SK-N-SH (cell line): ENCODE measurements around the gene TRPC4AP. TPM values are rescaled to one million over a fixed set of nuclear protein-coding genes. Genes with fewer than 3 reads are reported as not detected.

Experiments
- CTCF ChIA-PET: fragments of 300-600, 350-600 bp; formaldehyde crosslinking; extraction: SDS; loops from one replicate; lab custom pipeline; 2021; lab: Yijun Ruan, JAX
- POLR2A ChIA-PET: fragments of 350-600 bp; sonication (Branson Sonifier 250); formaldehyde crosslinking; extraction: SDS; loops from one replicate; lab custom pipeline; 2020; ENCODE audit warnings: antibody characterized with exemption, inconsistent platforms; lab: Yijun Ruan, JAX
- DNase-seq: peaks from one replicate; pipeline ENCODE4 v3.0.0; 2012
- H2AFZ ChIP-seq: fragments of 200-600 bp; sonication (generic); 2 replicates; pipeline ENCODE4 v1.8.1; 2016; ENCODE audit warnings: antibody characterized with exemption, mild to moderate bottlenecking, low read depth
- H3F3A ChIP-seq: fragments of 200-600 bp; sonication (generic); replicated peaks from 2 replicates; pipeline ENCODE3; 2016; ENCODE audit warnings: antibody characterized with exemption, mild to moderate bottlenecking; ENCODE audit not compliant: insufficient read depth
- H3K27ac ChIP-seq, 2 experiments: fragments of 200-500 bp in 1 of 2; fragments of 200-600 bp in 1 of 2; sonication (Bioruptor generic) in 1 of 2; sonication (generic), shearing (Covaris generic) in 1 of 2; 2 replicates each; pipeline versions ENCODE4 v1.5.1 to v1.6.1; 2014 to 2016; ENCODE audit warnings: low read depth in 2 of 2, inconsistent platforms in 1 of 2, low read length in 1 of 2, mild to moderate bottlenecking in 1 of 2, mixed read lengths in 1 of 2
- H3K27me3 ChIP-seq: fragments of 200-600 bp; sonication (generic), shearing (Covaris generic); 2 replicates; pipeline ENCODE4 v1.6.1; 2016; ENCODE audit warnings: mixed run types; ENCODE audit not compliant: insufficient read depth
- H3K36me3 ChIP-seq, 2 experiments: fragments of 200-500 bp in 1 of 2; fragments of 200-600 bp in 1 of 2; sonication (Bioruptor generic) in 1 of 2; sonication (generic) in 1 of 2; replicated peaks in 1 of 2; 2 replicates each; pipeline versions ENCODE3 to v1.5.1; 2014 to 2016; ENCODE audit warnings: low read length in 1 of 2, mild to moderate bottlenecking in 1 of 2; ENCODE audit not compliant: insufficient read depth in 2 of 2, control insufficient read depth in 1 of 2
- H3K4me1 ChIP-seq, 2 experiments: fragments of 200-500 bp in 1 of 2; fragments of 200-600 bp in 1 of 2; sonication (Bioruptor generic) in 1 of 2; sonication (generic), shearing (Covaris generic) in 1 of 2; 2 replicates each; pipeline versions ENCODE4 v1.5.1 to v1.6.1; 2014 to 2016; ENCODE audit warnings: low read depth in 1 of 2, low read length in 1 of 2, mixed run types in 1 of 2; ENCODE audit not compliant: insufficient read depth in 2 of 2, control insufficient read depth in 1 of 2
- H3K4me2 ChIP-seq: fragments of 200-600 bp; sonication (generic), shearing (Covaris generic); 2 replicates; pipeline ENCODE4 v1.6.1; 2017; ENCODE audit warnings: mixed run types
- H3K4me3 ChIP-seq, 2 experiments: fragments of 200-500 bp in 1 of 2; fragments of 200-600 bp in 1 of 2; sonication (Bioruptor generic) in 1 of 2; sonication (generic), shearing (Covaris generic) in 1 of 2; 2 replicates each; pipeline versions ENCODE4 v1.5.1 to v1.8.1; 2014 to 2016; ENCODE audit warnings: low read depth in 2 of 2, inconsistent platforms in 1 of 2, low read length in 1 of 2, mild to moderate bottlenecking in 1 of 2, mixed read lengths in 1 of 2, moderate library complexity in 1 of 2
- H3K79me2 ChIP-seq: fragments of 200-600 bp; sonication (generic); 2 replicates; pipeline ENCODE4 v1.8.1; 2017; ENCODE audit warnings: mild to moderate bottlenecking; ENCODE audit not compliant: insufficient read depth
- H3K9ac ChIP-seq: fragments of 200-600 bp; sonication (generic); 2 replicates; pipeline ENCODE4 v1.6.1; 2017; ENCODE audit warnings: mixed run types
- H3K9me2 ChIP-seq: fragments of 200-600 bp; sonication (generic); 2 replicates; pipeline ENCODE4 v1.6.1; 2017; ENCODE audit warnings: mixed run types
- H3K9me3 ChIP-seq: fragments of 200-600 bp; sonication (generic); 2 replicates; pipeline ENCODE4 v1.6.1; 2017; ENCODE audit warnings: mixed run types, mild to moderate bottlenecking, moderate library complexity
- H4K20me1 ChIP-seq: fragments of 200-600 bp; sonication (generic); 2 replicates; pipeline ENCODE4 v1.6.1; 2017; ENCODE audit warnings: mild to moderate bottlenecking, mixed run types; ENCODE audit not compliant: insufficient read depth
- ELF1 ChIP-seq: IDR thresholded peaks from 2 replicates; pipeline ENCODE4 v1.4.0; 2012
- EP300 ChIP-seq, 2 experiments: IDR thresholded peaks; 2 replicates each; pipeline versions ENCODE4 v1.4.0 to v1.6.1; 2012; ENCODE audit warnings: borderline replicate concordance in 1 of 2, low read depth in 1 of 2, low read length in 1 of 2
- FOXJ3 ChIP-seq: sonication (generic); formaldehyde crosslinking; IDR thresholded peaks from 2 replicates; pipeline ENCODE4 v1.5.1; 2020; ENCODE audit warnings: mild to moderate bottlenecking, missing genetic modification reagents
- FOXM1 ChIP-seq: IDR thresholded peaks from 2 replicates; pipeline ENCODE4 v1.4.0; 2012; ENCODE audit warnings: low read depth, mild to moderate bottlenecking
- GABPA ChIP-seq: IDR thresholded peaks from 2 replicates; pipeline ENCODE4 v1.4.0; 2012; ENCODE audit warnings: low read depth, mild to moderate bottlenecking
- MXI1 ChIP-seq: IDR thresholded peaks from 2 replicates; pipeline ENCODE4 v1.6.1; 2012; ENCODE audit warnings: mild to moderate bottlenecking, low read depth, low read length, improper control_type of control experiment
- NFIC ChIP-seq: IDR thresholded peaks from 2 replicates; pipeline ENCODE4 v1.4.0; 2012; ENCODE audit warnings: borderline replicate concordance
- NRF1 ChIP-seq: IDR thresholded peaks from 2 replicates; pipeline ENCODE4 v1.6.1; 2012; ENCODE audit warnings: low read depth, mild to moderate bottlenecking, low read length
- RAD21 ChIP-seq: IDR thresholded peaks from 2 replicates; pipeline ENCODE4 v1.6.1; 2012; ENCODE audit warnings: mild to moderate bottlenecking, low read length
- RCOR1 ChIP-seq: fragments of 150-350 bp; IDR thresholded peaks from 2 replicates; pipeline ENCODE4 v1.6.1; 2017; ENCODE audit warnings: antibody characterized with exemption, low read length
- RXRA ChIP-seq: IDR thresholded peaks from 2 replicates; pipeline ENCODE4 v1.4.0; 2012; ENCODE audit warnings: low read depth, mild to moderate bottlenecking, borderline replicate concordance
- TEAD4 ChIP-seq: IDR thresholded peaks from 2 replicates; pipeline ENCODE4 v1.4.0; 2012; ENCODE audit warnings: mild to moderate bottlenecking, borderline replicate concordance; ENCODE audit not compliant: insufficient read depth
- WGBS: methylation state at CpG from one replicate; pipeline ENCODE4 v1.1.6; 2017; ENCODE audit warnings: low lambda C conversion rate; 5-methylcytosine and 5-hydroxymethylcytosine counted together
- polyA plus RNA-seq, 3 experiments: library from polyadenylated mRNA; depleted of rRNA; stranded (reverse); fragments of >200 nt; gene quantifications; 2 replicates each; pipeline ENCODE4 v1.2.3, GENCODE V29; 2012
- TF ChIP-seq, protein P1 (sequence below): fragments of 200-600 bp; sonication (generic); IDR thresholded peaks from 2 replicates; pipeline ENCODE4 v1.6.1; 2017; ENCODE audit warnings: antibody characterized with exemption, mild to moderate bottlenecking, moderate library complexity
- TF ChIP-seq, protein P2 (sequence below): fragments of 150-350 bp; IDR thresholded peaks from 2 replicates; pipeline ENCODE4 v1.6.1; 2016; ENCODE audit warnings: mild to moderate bottlenecking, low read depth, low read length
- TF ChIP-seq, protein P3 (sequence below): IDR thresholded peaks from 2 replicates; pipeline ENCODE4; 2012
- TF ChIP-seq, protein P4 (sequence below): IDR thresholded peaks from 2 replicates; pipeline ENCODE4 v1.4.0; 2012; ENCODE audit warnings: low read depth, borderline replicate concordance
- TF ChIP-seq, protein P5 (sequence below): IDR thresholded peaks from 2 replicates; pipeline ENCODE4 v1.4.0; 2012; ENCODE audit warnings: low read depth, borderline replicate concordance
- TF ChIP-seq, protein P6 (sequence below): IDR thresholded peaks from 2 replicates; pipeline ENCODE4 v1.4.0; 2012; ENCODE audit warnings: low read depth

Gene TRPC4AP, protein sequence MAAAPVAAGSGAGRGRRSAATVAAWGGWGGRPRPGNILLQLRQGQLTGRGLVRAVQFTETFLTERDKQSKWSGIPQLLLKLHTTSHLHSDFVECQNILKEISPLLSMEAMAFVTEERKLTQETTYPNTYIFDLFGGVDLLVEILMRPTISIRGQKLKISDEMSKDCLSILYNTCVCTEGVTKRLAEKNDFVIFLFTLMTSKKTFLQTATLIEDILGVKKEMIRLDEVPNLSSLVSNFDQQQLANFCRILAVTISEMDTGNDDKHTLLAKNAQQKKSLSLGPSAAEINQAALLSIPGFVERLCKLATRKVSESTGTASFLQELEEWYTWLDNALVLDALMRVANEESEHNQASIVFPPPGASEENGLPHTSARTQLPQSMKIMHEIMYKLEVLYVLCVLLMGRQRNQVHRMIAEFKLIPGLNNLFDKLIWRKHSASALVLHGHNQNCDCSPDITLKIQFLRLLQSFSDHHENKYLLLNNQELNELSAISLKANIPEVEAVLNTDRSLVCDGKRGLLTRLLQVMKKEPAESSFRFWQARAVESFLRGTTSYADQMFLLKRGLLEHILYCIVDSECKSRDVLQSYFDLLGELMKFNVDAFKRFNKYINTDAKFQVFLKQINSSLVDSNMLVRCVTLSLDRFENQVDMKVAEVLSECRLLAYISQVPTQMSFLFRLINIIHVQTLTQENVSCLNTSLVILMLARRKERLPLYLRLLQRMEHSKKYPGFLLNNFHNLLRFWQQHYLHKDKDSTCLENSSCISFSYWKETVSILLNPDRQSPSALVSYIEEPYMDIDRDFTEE
- 57.4 and 69.6 TPM in 2 replicates for polyA plus RNA-seq (2012; rRNA removed)
- 32.3 and 42.6 TPM in 2 replicates for polyA plus RNA-seq (2012; cell fraction: cytosol; rRNA removed)
- polyA plus RNA-seq (2012; cell fraction: nucleus; rRNA removed): 113 and 124 TPM in 2 replicates

DNA sequence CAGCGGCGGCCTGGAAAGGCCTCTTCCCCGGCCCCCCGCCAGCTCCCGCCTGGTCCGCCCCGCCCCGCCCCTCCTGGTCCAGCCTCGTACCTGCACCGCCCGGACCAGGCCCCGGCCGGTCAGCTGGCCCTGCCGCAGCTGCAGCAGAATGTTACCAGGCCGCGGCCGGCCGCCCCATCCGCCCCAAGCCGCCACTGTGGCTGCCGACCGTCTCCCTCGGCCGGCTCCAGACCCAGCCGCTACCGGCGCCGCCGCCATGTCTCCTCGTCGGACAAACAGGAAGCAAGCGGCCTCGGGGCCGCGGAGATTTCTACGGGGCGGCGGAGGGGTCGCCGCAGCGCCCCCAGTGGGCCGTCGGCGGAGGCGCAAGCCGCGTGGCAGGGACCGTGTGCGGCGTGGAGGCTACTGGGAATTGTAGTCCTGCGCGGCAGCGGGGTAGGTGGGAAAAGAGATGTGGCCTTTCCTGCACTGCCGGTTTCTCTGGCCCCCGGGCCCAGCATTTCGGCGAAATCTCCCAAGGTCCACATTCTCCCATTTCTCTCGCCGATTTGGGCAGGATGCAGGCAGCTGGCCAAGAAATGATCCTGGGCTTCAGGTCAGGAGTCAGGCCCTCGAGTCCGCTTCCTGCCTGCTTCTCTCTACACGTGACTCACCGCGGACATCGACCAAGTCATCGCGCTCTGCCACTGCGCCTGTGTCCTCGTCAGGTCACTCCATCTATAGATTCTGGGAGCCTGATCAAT is at the start of gene TRPC4AP:
Gene TRPC4AP, minus strand, starts transcription at position 284 of the 743 bp plus-strand sequence. Its CDS starts 26 bp downstream, at position 258.
- peaks cover 8 to 15% of the 10 kb centered on the region in 2 experiments; a peak in 2 of 4 replicates for H3K4me1 ChIP-seq
- H3K79me2 ChIP-seq: peaks cover 49% of the 10 kb centered on the region
- DNase-seq: peak; percentile 94
- CTCF ChIA-PET: interaction anchor here (0.7 to 5.3 kb wide), 20 partner anchors 10 to 258 kb away, joined by 3 to 49 read pairs (median 3); partner anchors contain the start of genes ACSS2, EDEM2, GGT7 and MYH7B
- H3K4me3 ChIP-seq: peak within 1 kb of the TSS; percentile 76 to 77
- H3K36me3 ChIP-seq: peaks cover 0 to 2% of the 10 kb centered on the region in 2 experiments
- H4K20me1 ChIP-seq: peaks cover 29% of the 10 kb centered on the region
- H3K27ac ChIP-seq: peak within 1 kb of the TSS; percentile 68 to 83
- peak within 1 kb of the TSS; percentile 92 for H2AFZ ChIP-seq
- H3K9me2 ChIP-seq: no peaks in the 10 kb centered on the region
- H3K9ac ChIP-seq: peak within 1 kb of the TSS; percentile 94
- peak within 1 kb of the TSS; percentile 88 for H3K4me2 ChIP-seq
- 27% methylated on average over 13 of the region's 69 CpGs for WGBS
- no peaks in the 10 kb centered on the region for H3K9me3 ChIP-seq
- POLR2A ChIA-PET: no interaction called here
- no peaks in the 10 kb centered on the region for H3K27me3 ChIP-seq
- peaks cover 10% of the 10 kb centered on the region for H3F3A ChIP-seq
- TF ChIP-seq RXRA (no peak), FOXJ3 (CRISPR knock-in tag) (no peak), NFIC (peak; percentile 28; the same call in 1 of the 2 replicates), MXI1 (peak; percentile 86), ELF1 (peak; percentile 91), EP300 (IDR thresholded peaks at IDR 0.05; ENCODE audit: borderline replicate concordance in 1 of 2, low read depth in 1 of 2, low read length in 1 of 2) (peak in 1 of 2 experiments; percentile 39; a peak in 1 of 4 replicates), RCOR1 (no peak), RAD21 (peak; percentile 55), GABPA (peak; percentile 66), FOXM1 (no peak), NRF1 (peak; percentile 39; the same call in 1 of the 2 replicates), TEAD4 (no peak)
- TF ChIP-seq, protein P1, sequence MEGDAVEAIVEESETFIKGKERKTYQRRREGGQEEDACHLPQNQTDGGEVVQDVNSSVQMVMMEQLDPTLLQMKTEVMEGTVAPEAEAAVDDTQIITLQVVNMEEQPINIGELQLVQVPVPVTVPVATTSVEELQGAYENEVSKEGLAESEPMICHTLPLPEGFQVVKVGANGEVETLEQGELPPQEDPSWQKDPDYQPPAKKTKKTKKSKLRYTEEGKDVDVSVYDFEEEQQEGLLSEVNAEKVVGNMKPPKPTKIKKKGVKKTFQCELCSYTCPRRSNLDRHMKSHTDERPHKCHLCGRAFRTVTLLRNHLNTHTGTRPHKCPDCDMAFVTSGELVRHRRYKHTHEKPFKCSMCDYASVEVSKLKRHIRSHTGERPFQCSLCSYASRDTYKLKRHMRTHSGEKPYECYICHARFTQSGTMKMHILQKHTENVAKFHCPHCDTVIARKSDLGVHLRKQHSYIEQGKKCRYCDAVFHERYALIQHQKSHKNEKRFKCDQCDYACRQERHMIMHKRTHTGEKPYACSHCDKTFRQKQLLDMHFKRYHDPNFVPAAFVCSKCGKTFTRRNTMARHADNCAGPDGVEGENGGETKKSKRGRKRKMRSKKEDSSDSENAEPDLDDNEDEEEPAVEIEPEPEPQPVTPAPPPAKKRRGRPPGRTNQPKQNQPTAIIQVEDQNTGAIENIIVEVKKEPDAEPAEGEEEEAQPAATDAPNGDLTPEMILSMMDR: peak; percentile 90
- TF ChIP-seq, protein P2, sequence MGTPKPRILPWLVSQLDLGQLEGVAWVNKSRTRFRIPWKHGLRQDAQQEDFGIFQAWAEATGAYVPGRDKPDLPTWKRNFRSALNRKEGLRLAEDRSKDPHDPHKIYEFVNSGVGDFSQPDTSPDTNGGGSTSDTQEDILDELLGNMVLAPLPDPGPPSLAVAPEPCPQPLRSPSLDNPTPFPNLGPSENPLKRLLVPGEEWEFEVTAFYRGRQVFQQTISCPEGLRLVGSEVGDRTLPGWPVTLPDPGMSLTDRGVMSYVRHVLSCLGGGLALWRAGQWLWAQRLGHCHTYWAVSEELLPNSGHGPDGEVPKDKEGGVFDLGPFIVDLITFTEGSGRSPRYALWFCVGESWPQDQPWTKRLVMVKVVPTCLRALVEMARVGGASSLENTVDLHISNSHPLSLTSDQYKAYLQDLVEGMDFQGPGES: no peak
- TF ChIP-seq, protein P3, sequence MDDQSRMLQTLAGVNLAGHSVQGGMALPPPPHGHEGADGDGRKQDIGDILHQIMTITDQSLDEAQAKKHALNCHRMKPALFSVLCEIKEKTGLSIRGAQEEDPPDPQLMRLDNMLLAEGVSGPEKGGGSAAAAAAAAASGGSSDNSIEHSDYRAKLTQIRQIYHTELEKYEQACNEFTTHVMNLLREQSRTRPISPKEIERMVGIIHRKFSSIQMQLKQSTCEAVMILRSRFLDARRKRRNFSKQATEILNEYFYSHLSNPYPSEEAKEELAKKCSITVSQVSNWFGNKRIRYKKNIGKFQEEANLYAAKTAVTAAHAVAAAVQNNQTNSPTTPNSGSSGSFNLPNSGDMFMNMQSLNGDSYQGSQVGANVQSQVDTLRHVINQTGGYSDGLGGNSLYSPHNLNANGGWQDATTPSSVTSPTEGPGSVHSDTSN: peak; percentile 34; the same call in 1 of the 2 replicates
- TF ChIP-seq, protein P4, sequence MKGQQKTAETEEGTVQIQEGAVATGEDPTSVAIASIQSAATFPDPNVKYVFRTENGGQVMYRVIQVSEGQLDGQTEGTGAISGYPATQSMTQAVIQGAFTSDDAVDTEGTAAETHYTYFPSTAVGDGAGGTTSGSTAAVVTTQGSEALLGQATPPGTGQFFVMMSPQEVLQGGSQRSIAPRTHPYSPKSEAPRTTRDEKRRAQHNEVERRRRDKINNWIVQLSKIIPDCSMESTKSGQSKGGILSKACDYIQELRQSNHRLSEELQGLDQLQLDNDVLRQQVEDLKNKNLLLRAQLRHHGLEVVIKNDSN: peak; percentile 76
- TF ChIP-seq, protein P5, sequence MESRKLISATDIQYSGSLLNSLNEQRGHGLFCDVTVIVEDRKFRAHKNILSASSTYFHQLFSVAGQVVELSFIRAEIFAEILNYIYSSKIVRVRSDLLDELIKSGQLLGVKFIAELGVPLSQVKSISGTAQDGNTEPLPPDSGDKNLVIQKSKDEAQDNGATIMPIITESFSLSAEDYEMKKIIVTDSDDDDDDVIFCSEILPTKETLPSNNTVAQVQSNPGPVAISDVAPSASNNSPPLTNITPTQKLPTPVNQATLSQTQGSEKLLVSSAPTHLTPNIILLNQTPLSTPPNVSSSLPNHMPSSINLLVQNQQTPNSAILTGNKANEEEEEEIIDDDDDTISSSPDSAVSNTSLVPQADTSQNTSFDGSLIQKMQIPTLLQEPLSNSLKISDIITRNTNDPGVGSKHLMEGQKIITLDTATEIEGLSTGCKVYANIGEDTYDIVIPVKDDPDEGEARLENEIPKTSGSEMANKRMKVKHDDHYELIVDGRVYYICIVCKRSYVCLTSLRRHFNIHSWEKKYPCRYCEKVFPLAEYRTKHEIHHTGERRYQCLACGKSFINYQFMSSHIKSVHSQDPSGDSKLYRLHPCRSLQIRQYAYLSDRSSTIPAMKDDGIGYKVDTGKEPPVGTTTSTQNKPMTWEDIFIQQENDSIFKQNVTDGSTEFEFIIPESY: 0 out of 2 replicates have a peak, but pooled peaks have one; percentile 65
- TF ChIP-seq, protein P6, sequence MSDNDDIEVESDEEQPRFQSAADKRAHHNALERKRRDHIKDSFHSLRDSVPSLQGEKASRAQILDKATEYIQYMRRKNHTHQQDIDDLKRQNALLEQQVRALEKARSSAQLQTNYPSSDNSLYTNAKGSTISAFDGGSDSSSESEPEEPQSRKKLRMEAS: peak; percentile 96
